ENCODE results near the gene WSB2.
"Not testable (repeated sequence)": the region's sequence is repeated elsewhere in the genome, so short reads cannot be mapped to it uniquely, and the experiment has no call there.

Gene WSB2

GRCh38 chr12:118089782-118090181, 28.8 kb upstream of the WSB2 start:
- Histone ChIP-seq H3K9ac (ENCODE audit: low read length) (no peak overlapping the region), H3K27ac (ENCODE audit: low read depth, low read length, poor library complexity, severe bottlenecking) (no peak overlapping the region), H3K4me2 (ENCODE audit: low read length) (no peak overlapping the region), H3K9me3 (ENCODE audit: low read length) (no peaks in the 10 kb centered on the region), H3K79me2 (ENCODE audit: insufficient read depth, low read length) (no peaks in the 10 kb centered on the region), H3K27me3 (ENCODE audit: insufficient read depth, low read length) (no peaks in the 10 kb centered on the region), H2AFZ (ENCODE audit: low read length) (no peak overlapping the region), H3F3A (ENCODE audit: insufficient read depth, low read length) (no peaks in the 10 kb centered on the region), H4K20me1 (ENCODE audit: insufficient read depth, low read length) (no peaks in the 10 kb centered on the region), H3K36me3 (ENCODE audit: insufficient read depth, low read length) (no peaks in the 10 kb centered on the region), H3K4me3 (ENCODE audit: low read depth, low read length, poor library complexity, severe bottlenecking) (no peak overlapping the region), H3K4me1 (ENCODE audit: insufficient read depth, low read length, severe bottlenecking) (no peaks in the 10 kb centered on the region), H3K9me2 (ENCODE audit: low read depth, low read length) (no peaks in the 10 kb centered on the region)
- no peak for TF ChIP-seq CTCF (IDR thresholded peaks at IDR 0.05; ENCODE audit: low read length)

- Histone ChIP-seq H3K79me2 (ENCODE audit: insufficient read depth, low read length) (no peaks in the 10 kb centered on the region), H3K4me1 (ENCODE audit: insufficient read depth, low read length, severe bottlenecking) (no peaks in the 10 kb centered on the region), H3F3A (ENCODE audit: insufficient read depth, low read length) (no peaks in the 10 kb centered on the region), H3K27ac (ENCODE audit: low read depth, low read length, poor library complexity, severe bottlenecking) (no peak overlapping the region), H2AFZ (ENCODE audit: low read length) (no peak overlapping the region), H3K27me3 (ENCODE audit: insufficient read depth, low read length) (0 out of 2 replicates have a peak, but pooled peaks cover 3% of the 10 kb centered on the region), H3K9me2 (ENCODE audit: low read depth, low read length) (no peaks in the 10 kb centered on the region), H3K4me3 (ENCODE audit: low read depth, low read length, poor library complexity, severe bottlenecking) (no peak overlapping the region), H3K4me2 (ENCODE audit: low read length) (no peak overlapping the region), H3K9ac (ENCODE audit: low read length) (no peak overlapping the region), H3K9me3 (ENCODE audit: low read length) (no peaks in the 10 kb centered on the region), H3K36me3 (ENCODE audit: insufficient read depth, low read length) (no peaks in the 10 kb centered on the region), H4K20me1 (ENCODE audit: insufficient read depth, low read length) (no peaks in the 10 kb centered on the region)
- TF ChIP-seq EZH2 (IDR thresholded peaks at IDR 0.05; ENCODE audit: borderline replicate concordance, low read length) (no peak), CTCF (IDR thresholded peaks at IDR 0.05; ENCODE audit: low read length) (no peak)
These were observed 21.2 kb upstream of the WSB2 start for GRCh38 chr12:118082161-118082560.

- H3K79me2 ChIP-seq (ENCODE audit: insufficient read depth, low read length); H3K9ac ChIP-seq (ENCODE audit: low read length); H3F3A ChIP-seq (ENCODE audit: insufficient read depth, low read length); H3K9me3 ChIP-seq (ENCODE audit: low read length); H3K27ac ChIP-seq (ENCODE audit: low read depth, low read length, poor library complexity, severe bottlenecking); H3K27me3 ChIP-seq (ENCODE audit: insufficient read depth, low read length); H3K4me1 ChIP-seq (ENCODE audit: insufficient read depth, low read length, severe bottlenecking); H3K4me2 ChIP-seq (ENCODE audit: low read length); H3K4me3 ChIP-seq (ENCODE audit: low read depth, low read length, poor library complexity, severe bottlenecking); H4K20me1 ChIP-seq (ENCODE audit: insufficient read depth, low read length); H3K9me2 ChIP-seq (ENCODE audit: low read depth, low read length); H3K36me3 ChIP-seq (ENCODE audit: insufficient read depth, low read length); H2AFZ ChIP-seq (ENCODE audit: low read length): not testable (repeated sequence)
These were observed 20.5 kb upstream of the WSB2 start for GRCh38 chr12:118081521-118081920.

- no peak overlapping the region for H3K9ac ChIP-seq (ENCODE audit: low read length)
- H3K4me3 ChIP-seq (ENCODE audit: low read depth, low read length, poor library complexity, severe bottlenecking), result no peak overlapping the region
- H2AFZ ChIP-seq (ENCODE audit: low read length), result no peak overlapping the region
- no peaks in the 10 kb centered on the region for H3K79me2 ChIP-seq (ENCODE audit: insufficient read depth, low read length)
- H3K36me3 ChIP-seq (ENCODE audit: insufficient read depth, low read length), result no peaks in the 10 kb centered on the region
- H3K4me2 ChIP-seq (ENCODE audit: low read length), result no peak overlapping the region
- TF ChIP-seq CTCF (IDR thresholded peaks at IDR 0.05; ENCODE audit: low read length) (no peak), EZH2 (IDR thresholded peaks at IDR 0.05; ENCODE audit: borderline replicate concordance, low read length) (no peak)
- H3K9me2 ChIP-seq (ENCODE audit: low read depth, low read length), result no peaks in the 10 kb centered on the region
- no peaks in the 10 kb centered on the region for H4K20me1 ChIP-seq (ENCODE audit: insufficient read depth, low read length)
- H3K27me3 ChIP-seq (ENCODE audit: insufficient read depth, low read length), result 0 out of 2 replicates have a peak, but pooled peaks cover 7% of the 10 kb centered on the region
- no peaks in the 10 kb centered on the region for H3K9me3 ChIP-seq (ENCODE audit: low read length)
- H3F3A ChIP-seq (ENCODE audit: insufficient read depth, low read length), result no peaks in the 10 kb centered on the region
- H3K27ac ChIP-seq (ENCODE audit: low read depth, low read length, poor library complexity, severe bottlenecking), result no peak overlapping the region
- no peaks in the 10 kb centered on the region for H3K4me1 ChIP-seq (ENCODE audit: insufficient read depth, low read length, severe bottlenecking)
These were observed 12.8 kb upstream of the WSB2 start for GRCh38 chr12:118073768-118074167.
